ENCODE measurements around the gene HMGN4.

HMGN4 gene

DNA sequence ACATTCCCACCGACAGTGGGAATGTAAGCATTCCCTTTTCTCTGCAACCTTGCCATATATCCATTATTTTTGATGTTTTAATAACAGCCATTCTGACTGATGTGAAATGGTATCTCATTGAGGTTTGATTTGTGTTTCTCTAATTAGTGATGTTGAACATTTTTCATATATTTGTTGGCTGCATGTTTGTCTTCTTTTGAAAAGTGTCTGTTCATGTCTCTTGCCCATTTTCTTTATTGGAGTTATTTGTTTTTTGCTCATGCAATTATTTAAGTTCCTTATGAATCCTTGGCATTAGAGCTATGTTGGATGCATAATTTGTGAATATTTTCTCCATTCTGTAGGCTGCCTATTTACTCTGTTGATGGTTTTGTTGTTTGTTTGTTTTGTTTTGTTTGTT is 40.6 kb downstream of the HMGN4 start:
- DNase-seq: no peak

- no peak for DNase-seq
These were observed 43.2 kb downstream of the HMGN4 start for GRCh38 chr6:26581164-26581915.

- no peak for DNase-seq
These were observed 50.8 kb downstream of the HMGN4 start for GRCh38 chr6:26588965-26589364.

GRCh38 chr6:26592649-26593048 is 54.5 kb downstream of the HMGN4 start:
- no peak for DNase-seq

DNA sequence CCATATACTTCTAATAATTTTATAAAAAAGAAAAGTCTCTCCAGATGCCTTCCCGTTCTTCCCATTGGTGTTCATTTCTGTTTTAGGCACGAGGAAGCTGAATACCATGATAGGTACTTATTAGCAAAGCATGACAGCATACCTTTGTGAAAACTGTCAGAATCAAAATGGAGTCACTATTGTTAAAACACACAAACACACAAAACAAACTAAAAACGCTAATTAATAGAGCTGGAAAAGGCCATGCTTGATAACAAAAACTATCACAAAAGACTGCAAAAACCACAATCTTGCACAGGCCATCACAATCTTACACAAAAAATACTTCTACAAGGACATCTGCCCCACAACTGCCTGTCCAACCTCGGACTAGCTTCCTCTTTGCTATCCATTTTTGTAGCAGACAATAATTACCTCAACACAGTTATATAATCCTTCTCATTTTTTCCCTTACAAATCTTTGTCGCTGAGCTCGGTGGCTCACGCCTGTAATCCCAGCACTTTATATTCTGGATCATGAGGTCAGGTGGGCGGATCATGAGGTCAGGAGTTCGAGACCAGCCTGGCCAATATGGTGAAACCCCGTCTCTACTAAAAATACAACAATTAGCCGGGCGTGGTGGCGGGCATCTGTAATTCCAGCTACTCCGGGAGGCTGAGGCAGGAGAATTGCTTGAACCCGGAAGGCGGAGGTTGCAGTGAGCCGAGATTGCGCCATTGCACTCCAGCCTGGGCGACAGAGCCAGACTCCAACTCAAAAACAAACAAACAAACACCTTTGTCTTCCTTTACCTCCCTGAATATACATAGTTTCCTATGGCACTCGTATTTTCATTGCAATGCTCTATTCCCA is 55.3 kb downstream of the HMGN4 start:
- DNase-seq: no peak

- no peak for DNase-seq
These were observed 55.9 kb downstream of the HMGN4 start for GRCh38 chr6:26594131-26594498.

DNA sequence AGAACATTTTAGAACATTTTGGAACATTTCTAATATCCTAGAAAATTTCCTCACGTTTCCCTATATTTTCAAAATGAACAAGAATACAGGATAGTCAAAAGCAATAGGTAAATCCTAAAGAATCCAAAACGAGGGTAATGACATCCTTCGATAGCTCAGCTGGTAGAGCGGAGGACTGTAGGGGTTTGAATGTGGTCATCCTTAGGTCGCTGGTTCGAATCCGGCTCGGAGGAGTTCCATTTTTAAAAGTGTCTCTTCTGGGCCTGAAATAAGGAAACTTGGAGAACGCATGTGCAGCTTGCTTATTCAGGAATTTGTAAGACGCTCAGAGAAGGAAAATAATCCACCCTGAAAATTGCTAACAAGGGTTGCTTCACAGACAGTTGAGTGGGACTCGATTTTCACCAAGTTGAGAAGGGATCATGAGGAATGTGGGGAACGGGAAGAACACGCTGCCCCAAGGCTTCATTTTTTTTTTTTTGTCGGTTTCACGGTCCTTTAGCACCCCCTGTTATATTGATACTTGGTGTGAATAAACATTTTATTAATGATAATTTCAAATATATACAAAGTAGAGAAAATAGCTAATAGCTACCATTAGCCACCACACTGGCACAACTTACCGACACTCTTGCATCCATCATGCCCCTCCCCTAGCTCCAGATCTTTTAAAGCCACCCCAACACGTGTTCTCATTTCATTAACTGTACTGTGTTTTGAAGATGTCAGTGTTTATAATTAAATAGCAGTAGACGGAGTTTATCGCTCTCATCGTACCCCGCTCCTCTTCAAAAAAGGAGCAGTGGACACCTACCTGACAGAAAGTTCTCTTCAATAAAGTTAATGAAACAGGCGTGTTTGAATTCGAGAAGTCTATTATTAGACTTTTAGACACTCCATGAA is 56.8 kb downstream of the HMGN4 start:
- no peak for DNase-seq

DNA sequence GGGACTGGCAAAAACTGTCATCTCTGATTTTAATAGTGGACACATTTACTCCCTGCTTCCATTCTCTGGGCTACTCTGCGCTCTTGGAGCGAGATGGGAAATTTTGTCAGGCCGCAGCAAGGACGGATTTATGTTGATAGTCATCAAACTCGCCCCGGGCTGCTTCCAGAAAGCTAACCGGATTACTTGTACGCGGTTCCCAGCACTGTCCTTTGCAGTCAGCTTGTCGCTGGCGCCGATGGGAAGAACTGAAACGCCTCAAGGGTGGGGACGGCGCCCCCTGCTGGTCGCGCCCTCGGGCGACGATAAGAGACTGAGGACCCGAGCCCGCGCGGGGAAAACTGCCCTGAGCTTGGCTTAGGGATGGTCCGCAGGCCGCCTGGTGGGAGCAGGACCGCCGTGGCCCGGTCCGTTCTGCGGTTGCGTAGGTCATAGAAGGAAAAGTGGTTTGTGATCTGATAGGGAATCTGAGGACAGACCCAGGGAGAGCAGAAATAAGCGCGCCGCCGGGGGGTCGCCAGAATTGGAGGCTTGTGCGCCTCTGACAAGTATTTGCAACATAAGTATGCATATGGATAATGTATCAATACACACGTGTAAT is 57.6 kb downstream of the HMGN4 start:
- DNase-seq: peak; percentile 80
